ENCODE measurements around the gene ASB7. TPM values are rescaled to one million over a fixed set of nuclear protein-coding genes. Genes with fewer than 3 reads are reported as not detected.

Gene ASB7
- 13.6 and 16.5 TPM in 2 replicates for polyA plus RNA-seq
- 25.8 and 28.4 TPM in 2 replicates for polyA minus RNA-seq

- no peak for TF ChIP-seq RAD21 (conservative IDR thresholded peaks at IDR 0.05)
- TF ChIP-seq REST (IDR thresholded peaks at IDR 0.05; ENCODE audit: borderline replicate concordance) = peak; percentile 73
- peak; percentile 22 for TF ChIP-seq TAF1 (IDR thresholded peaks at IDR 0.05; ENCODE audit: low read depth)
- peak; percentile 85 for TF ChIP-seq POLR2AphosphoS5 (IDR thresholded peaks at IDR 0.05)
- peak; percentile 24 for TF ChIP-seq SMC3 (conservative IDR thresholded peaks at IDR 0.05; ENCODE audit: poor library complexity)
- TF ChIP-seq CTCF (IDR thresholded peaks at IDR 0.05; ENCODE audit: poor library complexity, severe bottlenecking) = no peak
- no peak for TF ChIP-seq EZH2 (IDR thresholded peaks at IDR 0.05; ENCODE audit: borderline replicate concordance, insufficient read depth, low read length, poor library complexity, severe bottlenecking)
- peak; percentile 40 for TF ChIP-seq EP300 (conservative IDR thresholded peaks at IDR 0.05; ENCODE audit: poor library complexity, severe bottlenecking)
- peak; percentile 73 for TF ChIP-seq MXI1 (conservative IDR thresholded peaks at IDR 0.05; ENCODE audit: poor library complexity, severe bottlenecking)
- Histone ChIP-seq H2AFZ (ENCODE audit: low read depth, low read length) (peak within 1 kb of the TSS; percentile 74), H3K79me2 (replicated peaks; ENCODE audit: insufficient read depth, low read length) (peaks cover 63% of the 10 kb centered on the region), H3K36me3 (ENCODE audit: insufficient read depth, low read length) (no peaks in the 10 kb centered on the region), H3K4me2 (ENCODE audit: low read length) (peak within 1 kb of the TSS; percentile 69), H3K27ac (ENCODE audit: low read length) (peak within 1 kb of the TSS; percentile 83), H3K27me3 (ENCODE audit: insufficient read depth, low read depth, low read length) (no peaks in the 10 kb centered on the region), H3K4me3 (ENCODE audit: low read length) (peak within 1 kb of the TSS; percentile 79), H3K9me3 (ENCODE audit: low read length) (no peaks in the 10 kb centered on the region), H3K9ac (ENCODE audit: low read length) (peak within 1 kb of the TSS; percentile 79), H4K20me1 (ENCODE audit: insufficient read depth) (no peaks in the 10 kb centered on the region), H3F3A (ENCODE audit: insufficient read depth, low read length, poor library complexity, severe bottlenecking) (no peaks in the 10 kb centered on the region), H3K9me2 (ENCODE audit: insufficient read depth, low read length) (no peaks in the 10 kb centered on the region)
Observed at GRCh38 chr15:100602064-100602822, at the start of gene ASB7, which contains the start of gene LINS1. Gene ASB7, plus strand, starts transcription at chr15:100602589. Its CDS starts 9,628 bp downstream, at chr15:100612217. Gene LINS1, minus strand, starts transcription at chr15:100602184. Its CDS starts 21,342 bp downstream, at chr15:100580842.

GRCh38 chr15:100553468-100553867 is 48.9 kb upstream of the ASB7 start:
- no peak overlapping the region for H3K4me2 ChIP-seq (ENCODE audit: low read length)
- H2AFZ ChIP-seq (ENCODE audit: low read depth, low read length) = no peak overlapping the region
- no peak overlapping the region for H3K4me3 ChIP-seq (ENCODE audit: low read length)
- H4K20me1 ChIP-seq (ENCODE audit: insufficient read depth) = no peaks in the 10 kb centered on the region
- no peaks in the 10 kb centered on the region for H3K79me2 ChIP-seq (replicated peaks; ENCODE audit: insufficient read depth, low read length)
- no peaks in the 10 kb centered on the region for H3F3A ChIP-seq (ENCODE audit: insufficient read depth, low read length, poor library complexity, severe bottlenecking)
- no peak overlapping the region for H3K27ac ChIP-seq (ENCODE audit: low read length)
- no peaks in the 10 kb centered on the region for H3K9me3 ChIP-seq (ENCODE audit: low read length)
- H3K9me2 ChIP-seq (ENCODE audit: insufficient read depth, low read length) = no peaks in the 10 kb centered on the region
- TF ChIP-seq EP300 (conservative IDR thresholded peaks at IDR 0.05; ENCODE audit: poor library complexity, severe bottlenecking) (no peak), TAF1 (IDR thresholded peaks at IDR 0.05; ENCODE audit: low read depth) (no peak), MXI1 (conservative IDR thresholded peaks at IDR 0.05; ENCODE audit: poor library complexity, severe bottlenecking) (no peak), RAD21 (conservative IDR thresholded peaks at IDR 0.05) (no peak), CTCF (IDR thresholded peaks at IDR 0.05; ENCODE audit: poor library complexity, severe bottlenecking) (no peak), REST (IDR thresholded peaks at IDR 0.05; ENCODE audit: borderline replicate concordance) (no peak), POLR2AphosphoS5 (IDR thresholded peaks at IDR 0.05) (no peak), EZH2 (IDR thresholded peaks at IDR 0.05; ENCODE audit: borderline replicate concordance, insufficient read depth, low read length, poor library complexity, severe bottlenecking) (no peak), SMC3 (conservative IDR thresholded peaks at IDR 0.05; ENCODE audit: poor library complexity) (no peak)
- no peaks in the 10 kb centered on the region for H3K27me3 ChIP-seq (ENCODE audit: insufficient read depth, low read depth, low read length)
- H3K9ac ChIP-seq (ENCODE audit: low read length) = no peak overlapping the region
- no peaks in the 10 kb centered on the region for H3K36me3 ChIP-seq (ENCODE audit: insufficient read depth, low read length)

Measured in neural cell (in vitro differentiated cells).